Measurements from ENCODE around the gene SETBP1. TPM values are rescaled to one million over a fixed set of nuclear protein-coding genes. Genes with fewer than 3 reads are reported as not detected.

SETBP1 gene
- total RNA-seq, 1 donor = 16.2 TPM

- no peak for DNase-seq (ENCODE audit: low read depth in 2 of 3, low spot score in 2 of 3)
These were observed 49.0 kb downstream of the SETBP1 start for GRCh38 chr18:44729631-44730101.

- DNase-seq (ENCODE audit: low read depth in 2 of 3, low spot score in 2 of 3) = no peak
These were observed 50.3 kb downstream of the SETBP1 start for GRCh38 chr18:44730803-44731529.

GRCh38 chr18:44731530-44732237 lies 51.0 kb downstream of the SETBP1 start:
- peak in 1 of 3 donors; percentile 14 for DNase-seq (ENCODE audit: low read depth in 2 of 3, low spot score in 2 of 3)

- no peak for DNase-seq (ENCODE audit: low read depth in 2 of 3, low spot score in 2 of 3)
These were observed 51.5 kb downstream of the SETBP1 start for GRCh38 chr18:44732238-44732563.

- no peak for DNase-seq (ENCODE audit: low read depth in 2 of 3, low spot score in 2 of 3)
These were observed 51.9 kb downstream of the SETBP1 start for GRCh38 chr18:44732599-44732998.

GRCh38 chr18:44733069-44733753 lies 52.5 kb downstream of the SETBP1 start:
- DNase-seq (ENCODE audit: low read depth in 2 of 3, low spot score in 2 of 3) = peak in 2 of 3 donors; percentile 67 to 72

GRCh38 chr18:44733754-44734465 lies 53.2 kb downstream of the SETBP1 start:
- DNase-seq (ENCODE audit: low read depth in 2 of 3, low spot score in 2 of 3) = no peak

GRCh38 chr18:44735096-44735495 lies 54.4 kb downstream of the SETBP1 start:
- no peak for DNase-seq (ENCODE audit: low read depth in 2 of 3, low spot score in 2 of 3)

GRCh38 chr18:44736664-44737380 lies 56.1 kb downstream of the SETBP1 start:
- DNase-seq (ENCODE audit: low read depth in 2 of 3, low spot score in 2 of 3) = no peak

GRCh38 chr18:44737623-44738022 lies 56.9 kb downstream of the SETBP1 start:
- no peak for DNase-seq (ENCODE audit: low read depth in 2 of 3, low spot score in 2 of 3)

- no peak for DNase-seq (ENCODE audit: low read depth in 2 of 3, low spot score in 2 of 3)
These were observed 59.3 kb downstream of the SETBP1 start for GRCh38 chr18:44740000-44740399.

GRCh38 chr18:44741085-44741484 lies 60.4 kb downstream of the SETBP1 start:
- DNase-seq (ENCODE audit: low read depth in 2 of 3, low spot score in 2 of 3) = no peak

- no peak for DNase-seq (ENCODE audit: low read depth in 2 of 3, low spot score in 2 of 3)
These were observed 60.8 kb downstream of the SETBP1 start for GRCh38 chr18:44741511-44741910.

- DNase-seq (ENCODE audit: low read depth in 2 of 3, low spot score in 2 of 3) = no peak
These were observed 61.4 kb downstream of the SETBP1 start for GRCh38 chr18:44742126-44742525.

- no peak for DNase-seq (ENCODE audit: low read depth in 2 of 3, low spot score in 2 of 3)
These were observed 62.1 kb downstream of the SETBP1 start for GRCh38 chr18:44742718-44743311.

- DNase-seq (ENCODE audit: low read depth in 2 of 3, low spot score in 2 of 3) = no peak
These were observed 62.9 kb downstream of the SETBP1 start for GRCh38 chr18:44743631-44744030.

GRCh38 chr18:44744161-44745121 lies 63.8 kb downstream of the SETBP1 start:
- DNase-seq (ENCODE audit: low read depth in 2 of 3, low spot score in 2 of 3) = no peak

- DNase-seq (ENCODE audit: low read depth in 2 of 3, low spot score in 2 of 3) = no peak
These were observed 66.5 kb downstream of the SETBP1 start for GRCh38 chr18:44747157-44747556.

GRCh38 chr18:44748582-44748981 lies 67.9 kb downstream of the SETBP1 start:
- no peak for DNase-seq (ENCODE audit: low read depth in 2 of 3, low spot score in 2 of 3)
